HG03066 (cell line): Measurements from ENCODE around the gene PHETA1.

Experiments used
- ATAC-seq: cut with Tn5 transposase; IDR thresholded peaks from one replicate; pipeline ENCODE4 v1.9.1; 2021; ENCODE audit warnings: low read depth; ENCODE audit not compliant: unreplicated experiment

Gene PHETA1, protein sequence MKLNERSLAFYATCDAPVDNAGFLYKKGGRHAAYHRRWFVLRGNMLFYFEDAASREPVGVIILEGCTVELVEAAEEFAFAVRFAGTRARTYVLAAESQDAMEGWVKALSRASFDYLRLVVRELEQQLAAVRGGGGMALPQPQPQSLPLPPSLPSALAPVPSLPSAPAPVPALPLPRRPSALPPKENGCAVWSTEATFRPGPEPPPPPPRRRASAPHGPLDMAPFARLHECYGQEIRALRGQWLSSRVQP

DNA sequence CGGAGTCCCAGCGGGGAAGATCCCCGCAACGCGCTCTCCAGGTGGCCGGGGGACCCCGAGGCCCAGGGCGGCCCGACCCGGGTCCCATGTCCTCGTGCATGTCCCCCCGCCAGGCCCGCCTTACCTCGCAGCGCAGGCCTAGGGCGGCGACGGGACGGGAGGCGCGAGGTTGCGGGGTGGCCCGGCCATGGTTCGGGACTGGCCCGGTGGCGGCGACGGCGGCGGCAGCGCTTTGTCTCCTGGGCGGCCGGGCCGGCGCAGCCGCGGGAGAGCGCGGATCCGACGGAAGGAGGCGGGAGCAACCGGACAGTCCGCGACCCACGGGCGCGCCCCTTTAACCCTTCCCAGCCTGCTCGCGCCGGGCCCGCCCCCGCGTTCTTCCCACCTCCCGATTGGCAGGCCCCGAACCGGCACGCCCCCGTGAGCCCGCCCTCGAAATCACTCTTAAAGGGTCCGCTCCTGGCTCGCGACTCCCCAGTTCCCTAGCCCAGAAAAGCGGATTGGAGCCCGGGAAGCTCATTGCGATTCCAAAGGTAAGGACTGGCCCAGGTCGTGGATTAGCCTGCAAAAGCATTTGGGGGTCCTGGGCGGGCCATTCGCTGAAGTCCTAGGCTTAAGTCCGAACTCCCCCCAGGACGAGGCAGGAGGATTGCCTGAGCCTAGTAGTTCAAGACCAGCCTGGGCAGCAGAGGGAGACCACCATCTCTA lies at the start of gene PHETA1:
Gene PHETA1, minus strand, starts transcription at position 308 of the 708 bp plus-strand sequence. CDS start 5,668 bp downstream, outside the sequence.
- ATAC-seq, result peak; percentile 93

DNA sequence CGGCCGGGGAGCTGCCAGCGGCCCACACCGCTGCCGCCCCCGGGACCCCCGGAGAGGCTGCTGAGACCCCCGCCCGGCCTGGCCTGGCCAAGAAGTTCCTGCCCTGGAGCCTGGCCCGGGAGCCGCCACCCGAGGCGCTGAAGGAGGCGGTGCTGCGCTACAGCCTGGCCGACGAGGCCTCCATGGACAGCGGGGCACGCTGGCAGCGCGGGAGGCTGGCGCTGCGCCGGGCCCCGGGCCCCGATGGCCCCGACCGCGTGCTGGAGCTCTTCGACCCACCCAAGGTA lies 49.6 kb upstream of the PHETA1 start:
- ATAC-seq, result no peak

DNA sequence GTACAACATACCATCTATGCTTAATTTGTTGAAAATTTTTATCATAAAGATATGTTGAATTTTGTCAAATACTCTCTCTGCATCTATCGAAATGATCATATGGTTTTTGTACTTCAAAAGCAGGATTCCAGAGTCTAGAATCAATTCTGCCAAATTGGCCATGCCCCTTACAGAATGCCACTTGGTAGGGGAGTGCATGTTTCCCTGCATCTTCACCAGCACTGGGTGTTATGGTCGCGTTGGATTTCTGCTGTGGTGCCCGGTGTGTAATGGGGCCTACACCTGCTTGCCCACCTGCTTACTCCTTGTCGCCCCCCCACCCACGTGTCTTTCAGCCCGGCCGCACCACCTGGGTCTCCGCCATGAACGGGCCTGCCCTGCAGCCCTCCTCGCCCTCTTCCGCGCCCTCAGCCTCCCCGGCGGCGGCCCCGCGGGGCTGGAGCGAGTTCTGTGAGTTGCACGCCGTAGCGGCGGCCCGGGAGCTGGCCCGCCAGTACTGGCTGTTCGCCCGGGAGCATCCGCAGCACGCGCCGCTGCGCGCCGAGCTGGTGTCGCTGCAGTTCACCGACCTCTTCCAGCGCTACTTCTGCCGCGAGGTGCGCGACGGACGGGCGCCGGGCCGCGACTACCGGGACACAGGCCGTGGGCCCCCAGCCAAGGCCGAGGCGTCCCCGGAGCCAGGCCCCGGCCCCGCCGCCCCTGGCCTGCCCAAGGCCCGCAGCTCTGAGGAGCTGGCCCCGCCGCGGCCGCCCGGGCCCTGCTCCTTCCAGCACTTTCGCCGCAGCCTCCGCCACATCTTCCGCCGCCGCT lies 49.1 kb upstream of the PHETA1 start:
- ATAC-seq, result no peak

DNA sequence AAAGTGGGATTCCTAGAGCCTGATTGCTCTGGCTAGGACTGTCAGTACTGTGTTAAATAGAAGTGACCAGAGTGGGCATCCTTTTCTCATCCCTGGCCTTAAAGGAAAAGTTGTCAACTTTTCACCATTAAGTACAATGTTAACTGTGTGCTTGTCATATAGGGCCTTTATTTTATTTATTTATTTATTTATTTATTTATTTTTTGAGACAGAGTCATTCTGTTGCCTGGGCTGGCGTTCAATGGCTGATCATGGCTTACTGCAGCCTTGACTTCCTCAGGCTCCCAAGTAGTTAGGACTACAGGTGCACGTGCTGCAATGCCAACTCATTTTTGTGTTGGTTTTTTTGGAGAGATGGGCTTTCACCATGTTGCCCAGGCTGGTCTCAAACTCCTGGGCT lies 48.4 kb upstream of the PHETA1 start:
- ATAC-seq, result no peak

DNA sequence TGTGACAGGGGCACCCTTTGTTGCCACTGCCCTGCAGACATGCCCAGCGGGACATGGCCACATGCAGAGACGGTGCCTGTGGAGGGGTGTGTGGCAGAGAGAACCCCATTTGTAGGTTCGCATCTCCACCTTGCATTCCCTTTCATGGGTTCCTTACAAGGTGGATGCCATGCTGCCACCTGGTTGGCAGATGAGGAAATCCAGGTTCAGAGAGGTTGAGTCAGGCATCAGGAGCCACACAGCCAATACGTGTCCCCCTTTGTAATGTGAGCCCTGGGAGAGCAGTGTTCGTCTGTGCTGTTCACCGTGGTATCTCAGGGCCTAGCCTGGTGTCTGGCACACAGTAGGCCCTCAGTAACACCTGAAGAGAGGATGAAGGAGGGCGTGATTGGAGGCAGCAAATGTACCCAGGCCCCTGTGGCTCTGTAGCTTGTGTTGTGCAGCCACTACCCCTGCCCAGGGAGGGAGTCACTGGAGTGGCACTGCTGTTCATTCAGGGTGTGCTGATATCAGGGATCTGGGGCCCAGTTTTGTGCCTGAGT lies 45.9 kb upstream of the PHETA1 start:
- no peak for ATAC-seq

DNA sequence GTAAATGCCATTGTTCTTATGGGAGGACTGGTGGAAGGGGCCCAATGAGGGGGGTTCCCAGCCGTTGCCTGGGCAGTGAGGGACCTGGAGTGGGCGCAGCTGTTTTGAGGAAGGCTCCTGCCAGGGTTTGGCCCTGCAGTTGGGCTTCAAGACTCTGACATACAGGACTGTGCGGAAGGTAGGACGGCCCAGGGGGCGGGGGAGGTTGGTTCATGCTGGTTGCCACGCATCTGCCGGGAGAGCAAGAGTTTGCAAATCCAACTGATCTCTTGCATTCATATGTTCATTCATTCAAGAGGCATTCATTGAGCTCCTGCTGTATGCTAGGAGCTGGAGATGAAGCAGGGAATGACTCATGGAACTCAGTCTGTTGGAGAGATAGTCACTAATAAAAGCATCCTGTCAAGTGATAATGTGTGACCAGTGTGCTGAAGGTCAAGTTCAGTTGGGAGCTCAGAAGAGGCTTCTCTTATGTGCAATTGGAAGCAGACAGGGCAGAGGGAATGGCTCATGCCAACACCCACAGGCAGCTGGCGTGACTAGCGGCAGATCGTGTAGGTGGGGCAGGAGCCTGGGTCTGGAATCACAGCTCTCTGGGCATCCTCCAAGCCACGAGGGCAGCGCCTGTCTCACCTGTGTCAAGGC lies 44.7 kb upstream of the PHETA1 start:
- no peak for ATAC-seq

DNA sequence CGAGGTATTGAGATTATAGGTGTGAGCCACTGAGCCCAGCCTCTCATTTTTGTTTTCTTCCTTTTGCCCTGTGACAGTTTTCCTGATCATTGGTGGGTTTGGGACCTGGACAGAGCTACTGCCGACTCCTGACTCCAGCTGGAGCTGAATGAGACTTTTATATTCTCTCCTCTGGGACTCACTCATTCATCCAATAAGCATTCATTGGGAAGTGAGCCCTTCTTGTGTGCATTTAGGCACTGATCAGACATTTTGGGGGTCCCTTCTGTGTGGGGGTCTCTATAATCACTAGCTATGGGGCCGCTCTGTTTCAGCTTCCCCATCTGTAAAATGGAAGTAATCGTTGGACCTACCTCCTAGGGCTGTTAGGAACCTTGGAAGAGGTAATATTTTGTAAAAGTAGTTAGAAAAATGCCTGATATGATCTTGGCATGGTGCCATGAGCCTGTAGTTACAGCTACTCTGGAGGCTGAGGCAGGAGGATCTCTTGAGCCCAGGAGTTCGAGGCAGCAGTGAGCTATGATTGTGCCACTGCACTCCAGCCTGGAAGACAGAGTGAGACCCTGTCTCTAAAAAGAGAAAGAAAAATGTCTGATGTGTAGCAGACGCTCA lies 44.0 kb upstream of the PHETA1 start:
- ATAC-seq, result no peak

DNA sequence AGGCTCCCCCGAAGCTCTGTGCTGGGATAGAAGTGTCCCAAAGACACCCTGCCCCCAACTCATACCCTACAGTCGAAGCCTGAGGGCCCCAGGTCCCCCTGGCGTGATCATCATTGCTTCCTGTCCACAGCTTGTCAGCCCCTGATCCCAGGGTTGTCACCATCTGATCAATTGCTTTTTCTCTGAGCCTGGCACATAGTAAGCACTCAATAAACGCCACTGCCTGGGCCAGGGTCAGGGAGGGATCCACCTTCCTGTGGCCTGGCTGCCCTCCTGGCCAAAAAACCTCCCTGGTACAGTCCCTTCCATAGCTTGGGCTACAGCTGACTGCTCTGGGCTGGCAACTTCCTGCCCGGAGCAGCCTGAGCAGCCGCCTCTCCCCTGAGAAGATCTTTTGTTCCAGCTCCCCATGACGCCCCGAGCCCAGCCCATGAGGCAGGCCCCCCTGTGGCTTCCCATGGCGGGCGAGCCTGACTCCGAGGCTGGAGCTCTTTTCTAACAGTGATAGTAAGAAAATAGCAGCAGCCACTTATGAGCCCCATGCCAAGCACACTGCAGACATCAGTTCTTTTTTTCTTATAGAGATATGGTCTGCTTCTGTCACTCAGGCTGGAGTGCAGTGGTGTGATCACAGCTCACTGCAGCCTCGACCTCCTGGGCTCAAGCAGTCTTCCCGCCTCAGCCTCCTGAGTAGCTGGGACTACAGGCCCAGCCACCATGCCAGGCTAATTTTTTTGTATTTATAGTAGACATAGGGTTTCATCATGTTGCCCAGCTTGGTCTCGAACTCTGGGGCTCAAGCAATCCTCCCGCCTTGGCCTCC lies 43.3 kb upstream of the PHETA1 start:
- no peak for ATAC-seq

DNA sequence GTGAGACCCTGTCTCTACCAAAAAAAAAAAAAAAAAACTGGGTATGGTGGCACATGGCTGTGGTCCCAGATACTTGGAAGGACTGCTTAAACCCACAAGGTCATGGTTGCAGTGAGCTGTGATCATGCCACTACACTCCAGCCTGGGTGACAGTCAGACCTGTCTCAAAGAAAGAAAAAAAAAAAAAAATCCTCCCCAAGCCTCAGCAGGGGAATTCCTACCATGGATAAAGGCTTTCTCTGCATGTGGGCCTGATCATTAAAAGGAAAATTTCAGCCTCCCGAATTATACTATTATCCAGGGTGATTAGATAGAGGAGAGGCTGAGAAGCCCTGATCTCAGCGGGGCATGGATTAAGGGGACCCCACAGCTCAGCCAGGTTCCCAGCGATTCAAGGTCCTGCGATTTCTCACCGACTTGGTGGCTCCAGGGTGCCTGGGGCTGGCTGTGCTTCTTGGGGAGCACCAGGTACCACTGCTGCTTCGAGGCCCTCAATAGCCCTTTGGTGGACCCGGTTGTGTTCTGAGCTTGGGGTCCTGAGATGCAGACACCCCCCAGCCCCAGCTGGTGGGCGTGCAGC lies 42.4 kb upstream of the PHETA1 start:
- ATAC-seq, result no peak

DNA sequence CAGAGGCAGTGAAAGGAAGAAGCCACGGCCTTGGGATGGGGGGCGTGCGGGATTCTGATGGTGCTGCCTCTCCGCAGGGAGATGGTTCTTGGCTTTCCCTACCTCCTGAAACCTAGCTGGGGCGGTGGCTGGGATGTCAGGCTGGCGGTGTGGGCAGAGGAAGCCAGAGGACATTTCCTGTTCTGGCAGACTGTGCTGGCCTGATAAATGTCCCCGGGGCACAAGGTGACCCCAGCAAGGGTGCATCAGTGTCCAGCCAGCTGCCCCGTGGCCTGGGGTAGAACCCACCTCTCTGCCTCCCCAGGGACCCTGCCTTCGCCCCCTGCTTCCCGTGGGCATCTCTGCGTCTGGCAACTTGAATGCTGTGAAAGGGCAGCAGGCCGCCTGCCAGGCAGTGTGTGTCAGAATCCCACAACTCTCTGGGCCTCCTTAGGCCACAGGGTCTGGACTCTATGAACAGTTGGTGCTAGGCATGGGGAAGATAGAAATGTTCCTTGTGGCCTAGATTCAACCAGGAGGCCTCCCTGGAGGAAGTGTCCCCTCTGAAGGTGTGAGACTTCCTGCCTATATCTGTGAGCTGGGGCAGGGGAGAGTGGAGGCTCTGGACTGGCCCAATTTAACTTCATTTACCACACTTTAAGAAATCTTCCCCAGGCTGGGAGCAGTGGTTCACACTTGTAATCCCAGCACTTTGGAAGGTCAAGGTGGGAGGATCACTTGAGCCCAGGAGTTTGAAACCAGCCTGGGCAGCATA lies 41.7 kb upstream of the PHETA1 start:
- ATAC-seq, result no peak

DNA sequence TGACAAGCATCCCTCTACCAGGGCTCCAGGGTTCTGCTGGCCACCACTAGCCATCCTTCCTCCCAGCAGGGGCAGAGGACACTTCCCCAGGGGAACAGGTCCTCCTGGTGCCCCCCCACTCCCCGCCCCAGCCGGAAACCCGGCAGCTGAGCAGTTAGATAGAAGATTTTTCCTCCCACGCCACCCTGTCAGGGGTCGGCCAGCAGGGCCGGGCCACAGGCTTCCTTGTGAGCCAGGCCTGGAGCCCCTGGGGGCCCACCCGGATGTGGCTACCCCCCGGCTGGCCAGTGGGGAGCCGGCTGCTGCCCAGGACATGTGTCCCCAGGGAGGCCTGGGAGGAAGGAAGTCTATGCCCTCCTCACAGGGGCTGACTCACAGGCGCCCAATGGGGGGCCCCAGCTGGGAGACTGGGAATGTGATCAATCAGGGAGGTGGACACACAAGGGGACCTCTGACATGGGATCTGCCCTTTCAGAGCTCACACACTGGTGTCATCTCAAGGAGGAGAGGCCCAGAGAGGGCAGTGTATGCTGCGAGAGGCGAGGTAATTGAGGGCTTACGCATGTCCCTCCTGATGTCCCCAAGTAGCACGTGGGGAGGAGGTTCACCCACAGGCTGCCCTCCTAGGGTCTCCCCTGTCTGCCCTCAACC lies 41.0 kb upstream of the PHETA1 start:
- ATAC-seq, result no peak

DNA sequence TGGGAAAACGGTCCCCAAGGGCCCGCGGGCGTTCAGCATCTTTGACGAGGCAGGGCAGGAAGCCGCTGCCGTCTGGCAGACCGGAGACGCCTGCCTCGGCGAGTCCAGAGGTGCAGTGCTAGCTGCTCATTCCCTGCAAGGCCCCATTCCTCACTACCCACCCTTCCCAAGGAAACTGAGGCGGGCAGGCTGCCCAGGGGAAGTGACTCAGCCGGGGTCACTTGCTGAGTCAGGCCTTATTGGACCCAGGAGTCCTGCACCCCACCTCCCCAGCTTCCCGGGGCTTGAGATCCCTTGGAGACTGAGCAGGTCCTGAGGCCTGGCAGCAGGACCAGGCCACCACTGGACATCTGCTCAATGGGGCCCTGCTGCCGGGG lies 40.5 kb upstream of the PHETA1 start:
- no peak for ATAC-seq

DNA sequence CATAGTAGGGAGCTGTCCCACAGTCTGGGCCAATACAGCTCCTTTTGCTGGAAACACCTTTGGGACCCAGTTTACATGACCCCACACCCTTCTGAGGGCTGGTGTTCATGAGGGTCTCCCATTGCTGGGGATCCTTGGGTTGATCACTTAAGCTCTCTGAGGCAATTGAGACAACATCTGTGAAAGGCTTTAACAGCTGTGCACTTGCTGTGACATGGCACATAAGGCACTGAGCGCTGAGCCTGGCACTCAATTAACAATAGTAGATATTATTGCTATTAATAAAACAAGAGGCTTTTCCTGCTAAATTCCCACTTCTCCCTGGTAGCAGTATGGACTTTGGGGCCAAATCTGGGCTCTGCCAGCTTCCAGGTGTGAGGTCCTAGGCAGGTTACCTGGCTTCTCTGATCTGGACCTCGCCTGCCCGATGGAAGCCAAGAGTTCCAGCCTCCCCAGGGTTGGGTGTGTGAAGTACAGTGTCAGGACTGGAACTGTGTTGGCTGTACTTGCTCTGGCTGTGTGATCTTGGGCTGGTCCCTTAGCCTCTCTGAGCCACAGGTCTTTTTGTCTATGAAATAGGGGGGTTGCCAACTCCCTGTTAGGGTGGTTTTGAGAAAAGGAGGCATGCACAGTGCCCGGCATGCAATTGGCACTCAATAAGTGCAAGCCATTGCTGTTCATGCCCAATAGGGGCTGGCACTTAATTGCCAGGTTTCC lies 39.9 kb upstream of the PHETA1 start:
- no peak for ATAC-seq

DNA sequence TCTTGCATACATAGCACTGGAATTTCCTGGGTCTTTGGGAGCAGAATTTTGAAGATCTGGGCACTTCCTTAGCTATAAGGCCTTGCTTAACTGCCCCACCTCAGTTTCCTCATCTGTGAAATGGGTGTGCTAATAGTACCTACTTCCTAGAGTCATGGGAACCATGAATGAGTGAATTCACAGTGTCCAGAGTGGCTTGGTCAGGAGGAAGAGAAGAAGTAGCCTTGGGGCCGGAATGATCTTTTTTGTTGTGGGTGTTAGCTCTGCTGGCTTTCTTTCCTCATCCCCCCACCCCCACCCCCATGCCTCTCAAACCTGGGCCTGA lies 39.2 kb upstream of the PHETA1 start:
- ATAC-seq, result no peak

DNA sequence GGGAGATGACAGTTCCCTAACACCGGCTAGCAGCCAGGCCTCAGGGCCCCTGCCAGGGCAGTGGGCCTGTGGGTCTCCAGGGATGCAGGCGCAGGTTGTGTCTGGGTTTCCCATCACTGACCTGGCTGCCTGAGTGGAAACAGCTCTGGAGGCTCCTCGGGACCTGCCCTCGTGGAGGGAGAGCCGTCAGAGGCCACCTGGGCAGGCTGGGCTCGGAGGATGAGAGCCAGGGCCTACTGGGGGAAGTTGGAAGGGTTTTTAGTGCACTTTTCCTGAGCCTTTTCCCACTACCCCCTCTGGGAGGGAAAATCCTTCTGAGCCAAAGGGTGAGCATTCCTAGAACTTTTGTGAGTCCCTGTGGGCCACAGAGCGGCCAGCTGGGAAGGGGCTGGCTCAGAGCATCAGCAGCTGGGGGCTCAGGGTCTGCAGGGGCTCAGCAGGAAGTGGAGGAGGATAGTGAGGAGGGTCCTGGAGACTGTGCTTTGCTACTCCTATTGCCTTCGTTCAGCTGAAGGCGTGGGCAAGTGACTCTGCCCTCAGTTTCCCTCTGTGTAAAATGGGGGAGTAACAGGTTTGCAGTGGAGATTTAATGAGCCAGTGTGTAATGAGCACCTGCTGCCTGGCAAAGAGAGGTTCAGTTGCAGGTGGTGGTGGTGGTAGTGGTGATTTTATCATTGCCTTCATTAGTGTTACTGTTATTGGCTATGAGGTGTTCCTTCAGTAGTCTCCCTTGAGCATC lies 38.7 kb upstream of the PHETA1 start:
- no peak for ATAC-seq

DNA sequence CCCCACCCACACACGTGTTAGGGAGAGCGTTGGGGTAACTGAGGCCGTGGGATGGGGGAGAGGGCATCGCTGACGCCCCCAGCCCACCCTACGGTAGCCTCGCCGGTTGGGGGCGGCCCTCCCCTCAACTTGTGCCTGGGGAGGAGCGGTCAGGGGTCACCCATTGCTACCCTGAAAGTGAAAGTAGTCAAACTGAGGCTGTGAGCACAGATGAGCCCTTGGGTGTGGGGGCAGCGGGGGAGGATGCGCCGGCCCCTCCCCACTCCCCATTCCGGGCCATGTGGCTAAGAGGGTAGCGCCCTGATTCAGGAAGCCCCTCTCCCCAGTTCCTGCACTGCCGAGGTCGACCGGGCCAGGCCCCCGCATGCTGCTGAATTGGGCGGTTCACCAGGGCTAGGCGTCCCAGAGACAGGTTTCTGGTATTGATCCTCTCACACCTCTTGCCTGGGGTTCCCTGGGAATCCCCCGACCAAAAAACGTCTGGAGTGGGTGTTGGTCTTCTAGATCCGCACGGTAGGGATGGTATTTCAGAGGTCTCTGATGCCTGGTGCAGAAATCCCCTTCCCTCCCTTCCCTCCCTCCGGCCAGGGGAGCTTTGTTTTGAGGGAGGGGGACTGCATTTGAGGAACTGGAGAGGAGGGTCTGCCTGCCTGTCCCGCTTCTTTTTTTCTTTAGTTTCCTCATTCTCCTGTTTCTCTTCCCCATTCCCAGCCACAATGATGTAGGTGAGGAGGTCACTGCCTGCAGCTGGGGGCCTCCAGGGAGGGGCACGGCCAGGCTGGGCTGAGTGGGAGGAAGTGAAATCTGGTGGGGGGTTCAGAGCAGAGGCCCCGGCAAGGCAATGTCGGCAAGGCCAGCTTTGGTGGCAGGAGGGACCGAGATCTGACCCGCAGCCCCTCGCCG lies 37.8 kb upstream of the PHETA1 start:
- no peak for ATAC-seq
